Midbrain (tissue), 1 donor: Measurements from ENCODE around the gene ATP2C2.
"Not testable (repeated sequence)": the region's sequence is repeated elsewhere in the genome, so short reads cannot be mapped to it uniquely, and the experiment has no call there.

Experiments
- DNase-seq: peaks from one replicate; lab custom pipeline; 2025; lab: John Stamatoyannopoulos, UW

ATP2C2 gene

GRCh38 chr16:84368308-84368996 lies at the start of gene ATP2C2:
Gene ATP2C2, plus strand, starts transcription at chr16:84368538. Its CDS starts 78 bp downstream, at chr16:84368616.
- DNase-seq: no peak

- no peak for DNase-seq
Measured at GRCh38 chr16:84319146-84319760, 49.1 kb upstream of the ATP2C2 start.

GRCh38 chr16:84320511-84320910 lies 47.8 kb upstream of the ATP2C2 start:
- no peak for DNase-seq

GRCh38 chr16:84321932-84322331 lies 46.4 kb upstream of the ATP2C2 start:
- no peak for DNase-seq

GRCh38 chr16:84322749-84323148 lies 45.6 kb upstream of the ATP2C2 start:
- DNase-seq: no peak

GRCh38 chr16:84323606-84324005 lies 44.7 kb upstream of the ATP2C2 start:
- DNase-seq: no peak

- no peak for DNase-seq
Measured at GRCh38 chr16:84324434-84325262, 43.7 kb upstream of the ATP2C2 start.

GRCh38 chr16:84326545-84326944 lies 41.8 kb upstream of the ATP2C2 start:
- DNase-seq: no peak

- no peak for DNase-seq
Measured at GRCh38 chr16:84327926-84328505, 40.3 kb upstream of the ATP2C2 start.

- no peak for DNase-seq
Measured at GRCh38 chr16:84329016-84329415, 39.3 kb upstream of the ATP2C2 start.

- no peak for DNase-seq
Measured at GRCh38 chr16:84329843-84330684, 38.3 kb upstream of the ATP2C2 start.

- DNase-seq: no peak
Measured at GRCh38 chr16:84330685-84331050, 37.7 kb upstream of the ATP2C2 start.

GRCh38 chr16:84331998-84332780 lies 36.1 kb upstream of the ATP2C2 start:
- no peak for DNase-seq

- DNase-seq: no peak
Measured at GRCh38 chr16:84332975-84333684, 35.2 kb upstream of the ATP2C2 start.

GRCh38 chr16:84334058-84334457 lies 34.3 kb upstream of the ATP2C2 start:
- DNase-seq: no peak

- no peak for DNase-seq
Measured at GRCh38 chr16:84334482-84334881, 33.9 kb upstream of the ATP2C2 start.

- not testable (repeated sequence) for DNase-seq
Measured at GRCh38 chr16:84337236-84337635, 31.1 kb upstream of the ATP2C2 start.

- no peak for DNase-seq
Measured at GRCh38 chr16:84339311-84339710, 29.0 kb upstream of the ATP2C2 start.

GRCh38 chr16:84339766-84340165 lies 28.6 kb upstream of the ATP2C2 start:
- DNase-seq: no peak
